ENCODE data around the gene ASH1L. TPM values are rescaled to one million over a fixed set of nuclear protein-coding genes. Genes with fewer than 3 reads are reported as not detected.

The ASH1L gene
- total and polyA plus RNA-seq, 9 of the 15 experiments (the other 6 are each of a cell fraction or from before 2014, with no cell fraction given): 2.0 to 23.3 (median 14.6) TPM

DNA sequence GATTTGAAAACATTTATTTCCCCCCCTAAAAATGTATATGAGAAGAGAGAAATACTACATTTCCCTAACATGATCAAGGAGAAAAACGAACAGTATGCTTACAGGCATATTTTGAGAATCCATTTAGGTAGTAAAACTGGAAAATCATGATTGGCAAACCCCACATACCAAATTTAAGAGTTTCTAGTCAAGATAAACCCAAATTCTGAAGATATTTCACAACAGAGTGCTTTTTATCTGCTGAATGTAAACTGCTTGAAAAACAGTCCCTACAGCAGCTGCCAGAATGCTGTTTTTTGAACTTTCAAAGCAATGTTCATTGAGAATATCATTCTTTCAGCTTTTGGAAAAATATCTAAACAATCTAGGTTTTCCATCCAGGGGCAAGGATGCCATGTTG, 31.0 kb downstream of the ASH1L start:
- intact Hi-C loops (cut with micrococcal nuclease): no loop called here
- CTCF ChIA-PET (ENCODE audit: low intra/inter-chr PET ratio): no interaction called here
- H3K4me1 ChIP-seq (replicated peaks in 1 of 2; ENCODE audit: control insufficient read depth in 2 of 2, insufficient read depth in 2 of 2, low read length in 2 of 2): peaks cover 2 to 5% of the 10 kb centered on the region in 2 experiments; a peak in 3 of 5 replicates
- H3K4me2 ChIP-seq (ENCODE audit: insufficient read depth, low read length): no peak overlapping the region
- no peak overlapping the region for H2AFZ ChIP-seq (ENCODE audit: low read depth, low read length)
- peaks cover 10% of the 10 kb centered on the region; the same call in 2 of the 3 replicates for H3K36me3 ChIP-seq (ENCODE audit: control insufficient read depth, insufficient read depth, low read length)
- H3K9me1 ChIP-seq (ENCODE audit: control insufficient read depth, insufficient read depth, low read length): no peaks in the 10 kb centered on the region
- WGBS (ENCODE audit: insufficient coverage, low coverage, missing lambda C conversion rate): 39% methylated on average over 1 of the region's 1 CpG
- DNase-seq (ENCODE audit: extremely low read depth in 1 of 4, low spot score in 3 of 4) (no peak), FAIRE-seq (no peak), ATAC-seq (no peak)
- H3K4me3 ChIP-seq: no peak overlapping the region
- no peak overlapping the region for H3K9ac ChIP-seq (ENCODE audit: insufficient read depth in 1 of 2, low read depth in 2 of 2, low read length in 2 of 2)
- peaks cover 94% of the 10 kb centered on the region for H3K79me2 ChIP-seq (ENCODE audit: control insufficient read depth, insufficient read depth, low read length)
- H3K9me3 ChIP-seq (replicated peaks; ENCODE audit: control insufficient read depth, insufficient read depth, low read depth, low read length): no peaks in the 10 kb centered on the region
- in situ Hi-C loops (cut with MboI): no loop called here
- H4K20me1 ChIP-seq (replicated peaks; ENCODE audit: control insufficient read depth, insufficient read depth, low read length): peaks cover 21% of the 10 kb centered on the region
- TF ChIP-seq CEBPB (tag; IDR thresholded peaks at IDR 0.05) (peak; percentile 66), FOXM1 (IDR thresholded peaks at IDR 0.05; ENCODE audit: low read depth) (no peak), FOXM1 (CRISPR knock-in tag; IDR thresholded peaks at IDR 0.05; ENCODE audit: low read depth) (no peak)
- H3K27me3 ChIP-seq (ENCODE audit: control insufficient read depth in 2 of 2, insufficient read depth in 2 of 2, low read length in 2 of 2): no peaks in the 10 kb centered on the region
- POLR2A ChIA-PET: interaction anchor here (0.9 kb wide), 1 partner anchor 25 kb away, joined by 3 read pairs; no protein-coding TSS in a partner anchor
- BruUV-seq (replicated peaks): no TSS peak
- H3K27ac ChIP-seq (ENCODE audit: extremely low read depth, low read depth, low read length): no peak overlapping the region

DNA sequence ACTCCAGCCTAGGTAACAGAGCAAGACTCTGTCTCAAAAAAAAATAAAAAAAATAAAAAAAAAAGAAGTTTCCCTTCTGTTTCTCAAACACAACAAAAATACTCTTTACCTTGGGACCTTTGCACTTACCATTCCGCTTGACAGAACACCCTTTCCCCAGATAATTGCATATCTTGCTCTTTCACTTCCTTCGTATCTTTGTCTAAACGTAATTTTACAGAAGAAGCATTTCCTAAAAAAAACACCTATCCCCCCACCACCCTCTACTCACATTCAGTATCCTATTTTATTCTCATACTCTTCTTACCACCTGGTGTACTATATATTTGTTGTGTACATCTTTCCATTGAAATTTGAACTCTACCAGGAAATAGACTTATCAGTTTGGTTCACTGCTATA, 32.7 kb downstream of the ASH1L start:
- Histone ChIP-seq H3K9me3 (replicated peaks; ENCODE audit: control insufficient read depth, insufficient read depth, low read depth, low read length) (no peaks in the 10 kb centered on the region), H3K9ac (ENCODE audit: insufficient read depth in 1 of 2, low read depth in 2 of 2, low read length in 2 of 2) (no peak overlapping the region), H3K9me1 (ENCODE audit: control insufficient read depth, insufficient read depth, low read length) (no peaks in the 10 kb centered on the region), H3K4me1 (replicated peaks in 1 of 2; ENCODE audit: control insufficient read depth in 2 of 2, insufficient read depth in 2 of 2, low read length in 2 of 2) (peaks cover 0 to 2% of the 10 kb centered on the region in 2 experiments; a peak in 1 of 5 replicates), H3K36me3 (ENCODE audit: control insufficient read depth, insufficient read depth, low read length) (peaks cover 10% of the 10 kb centered on the region; the same call in 2 of the 3 replicates), H3K27me3 (ENCODE audit: control insufficient read depth in 2 of 2, insufficient read depth in 2 of 2, low read length in 2 of 2) (no peaks in the 10 kb centered on the region), H3K4me3 (no peak overlapping the region), H3K27ac (ENCODE audit: extremely low read depth, low read depth, low read length) (no peak overlapping the region), H2AFZ (ENCODE audit: low read depth, low read length) (no peak overlapping the region), H3K79me2 (ENCODE audit: control insufficient read depth, insufficient read depth, low read length) (peaks cover 95% of the 10 kb centered on the region), H4K20me1 (replicated peaks; ENCODE audit: control insufficient read depth, insufficient read depth, low read length) (peaks cover 15% of the 10 kb centered on the region; the same call in 1 of the 2 replicates), H3K4me2 (ENCODE audit: insufficient read depth, low read length) (no peak overlapping the region)
- intact Hi-C loops (cut with micrococcal nuclease): no loop called here
- BruUV-seq (replicated peaks): no TSS peak
- FAIRE-seq (no peak), ATAC-seq (no peak), DNase-seq (ENCODE audit: extremely low read depth in 1 of 4, low spot score in 3 of 4) (no peak)
- in situ Hi-C loops (cut with MboI): no loop called here
- ChIA-PET POLR2A (interaction anchor here (0.7 to 1.0 kb wide), 2 partner anchors 9 to 31 kb away, joined by 3 to 5 read pairs; no protein-coding TSS in a partner anchor), CTCF (ENCODE audit: low intra/inter-chr PET ratio) (no interaction called here)
- 79% methylated on average over 3 of the region's 3 CpGs for WGBS (ENCODE audit: insufficient coverage, low coverage, missing lambda C conversion rate)
- no peak for TF ChIP-seq ZNF282 (CRISPR knock-in tag; IDR thresholded peaks at IDR 0.05)
- TF ChIP-seq SIX5 (IDR thresholded peaks at IDR 0.05; ENCODE audit: borderline replicate concordance in 1 of 2, insufficient read depth in 1 of 2, low read depth in 1 of 2, low read length in 2 of 2): no peak
- no peak for TF ChIP-seq NFXL1 (CRISPR knock-in tag; IDR thresholded peaks at IDR 0.05)
- TF ChIP-seq EHMT2 (IDR thresholded peaks at IDR 0.05): no peak
- TF ChIP-seq STAT5B (CRISPR knock-in tag; IDR thresholded peaks at IDR 0.05): no peak
- TF ChIP-seq CEBPB (tag; IDR thresholded peaks at IDR 0.05): no peak
- TF ChIP-seq ZNF444 (CRISPR knock-in tag; IDR thresholded peaks at IDR 0.05): no peak
- no peak for TF ChIP-seq SIRT6 (IDR thresholded peaks at IDR 0.05; ENCODE audit: low read depth, low read length)
- TF ChIP-seq ARID2 (IDR thresholded peaks at IDR 0.05): no peak
- TF ChIP-seq, protein P1, sequence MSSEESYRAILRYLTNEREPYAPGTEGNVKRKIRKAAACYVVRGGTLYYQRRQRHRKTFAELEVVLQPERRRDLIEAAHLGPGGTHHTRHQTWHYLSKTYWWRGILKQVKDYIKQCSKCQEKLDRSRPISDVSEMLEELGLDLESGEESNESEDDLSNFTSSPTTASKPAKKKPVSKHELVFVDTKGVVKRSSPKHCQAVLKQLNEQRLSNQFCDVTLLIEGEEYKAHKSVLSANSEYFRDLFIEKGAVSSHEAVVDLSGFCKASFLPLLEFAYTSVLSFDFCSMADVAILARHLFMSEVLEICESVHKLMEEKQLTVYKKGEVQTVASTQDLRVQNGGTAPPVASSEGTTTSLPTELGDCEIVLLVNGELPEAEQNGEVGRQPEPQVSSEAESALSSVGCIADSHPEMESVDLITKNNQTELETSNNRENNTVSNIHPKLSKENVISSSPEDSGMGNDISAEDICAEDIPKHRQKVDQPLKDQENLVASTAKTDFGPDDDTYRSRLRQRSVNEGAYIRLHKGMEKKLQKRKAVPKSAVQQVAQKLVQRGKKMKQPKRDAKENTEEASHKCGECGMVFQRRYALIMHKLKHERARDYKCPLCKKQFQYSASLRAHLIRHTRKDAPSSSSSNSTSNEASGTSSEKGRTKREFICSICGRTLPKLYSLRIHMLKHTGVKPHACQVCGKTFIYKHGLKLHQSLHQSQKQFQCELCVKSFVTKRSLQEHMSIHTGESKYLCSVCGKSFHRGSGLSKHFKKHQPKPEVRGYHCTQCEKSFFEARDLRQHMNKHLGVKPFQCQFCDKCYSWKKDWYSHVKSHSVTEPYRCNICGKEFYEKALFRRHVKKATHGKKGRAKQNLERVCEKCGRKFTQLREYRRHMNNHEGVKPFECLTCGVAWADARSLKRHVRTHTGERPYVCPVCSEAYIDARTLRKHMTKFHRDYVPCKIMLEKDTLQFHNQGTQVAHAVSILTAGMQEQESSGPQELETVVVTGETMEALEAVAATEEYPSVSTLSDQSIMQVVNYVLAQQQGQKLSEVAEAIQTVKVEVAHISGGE (CRISPR knock-in tag; IDR thresholded peaks at IDR 0.05): no peak
- TF ChIP-seq ARHGAP35 (IDR thresholded peaks at IDR 0.05; ENCODE audit: partially characterized antibody): no peak
- no peak for TF ChIP-seq L3MBTL2 (IDR thresholded peaks at IDR 0.05)
